HCT116 (cell line): ENCODE measurements around the gene EIF2S3. TPM values are rescaled to one million over a fixed set of nuclear protein-coding genes. Genes with fewer than 3 reads are reported as not detected.

Experiments used
- ATAC-seq: fragments of 200-7000 bp; cut with Tn5 transposase; 2 replicates; pipeline ENCODE4 v1.9.1; 2020; ENCODE audit warnings: mild to moderate bottlenecking, moderate library complexity
- BruUV-seq: library from RNA; stranded (reverse); fragments of 400-500 nt; replicated peaks from 2 replicates; lab custom pipeline; 2021; lab: Mats Ljungman, UMichigan
- CTCF ChIA-PET: fragments of 300-600 bp; sonication (Branson Sonifier 250); formaldehyde crosslinking; loops from one replicate; lab custom pipeline; 2021; ENCODE audit warnings: antibody characterized with exemption; lab: Charles Lee
- POLR2A ChIA-PET: fragments of 300-600, 350-600 bp; sonication (Branson Sonifier 250); formaldehyde crosslinking; loops from one replicate; lab custom pipeline; 2021; ENCODE audit warnings: antibody characterized with exemption; lab: Charles Lee
- RAD21 ChIA-PET, 2 experiments: fragments of 300-600 bp; sonication (Branson Sonifier 250); formaldehyde crosslinking; loops; one replicate each; lab custom pipeline; 2023; ENCODE audit warnings: low total read pairs in 2 of 2; ENCODE audit not compliant: uncharacterized antibody in 2 of 2, unreplicated experiment in 2 of 2, low non-redundant PET in 1 of 2; lab: Charles Lee
- DNase-seq: peaks from one replicate; pipeline ENCODE4 v3.0.0-alpha.2; 2010; ENCODE audit warnings: low read depth, low spot score
- H2AFZ ChIP-seq: fragments of 200-600 bp; shearing (Covaris generic), sonication (generic); 2 replicates; pipeline ENCODE4 v1.6.1; 2017; ENCODE audit warnings: low read depth, mixed run types, mixed read lengths, antibody characterized with exemption, low read length; ENCODE audit not compliant: poor library complexity, severe bottlenecking
- H3K27ac ChIP-seq: 2 replicates; pipeline ENCODE4 v1.5.1; 2012; ENCODE audit warnings: low read depth, low read length
- H3K27me3 ChIP-seq: fragments of 200-600 bp; sonication (generic); 2 replicates; pipeline ENCODE4 v1.6.1; 2016; ENCODE audit warnings: mixed run types, low read length, mixed read lengths; ENCODE audit not compliant: insufficient read depth
- H3K36me3 ChIP-seq, 2 experiments: fragments of 200-500 bp in 1 of 2; fragments of 200-600 bp in 1 of 2; sonication (Bioruptor generic) in 1 of 2; sonication (generic) in 1 of 2; 2 replicates each; pipeline versions ENCODE4 v1.5.1 to v1.6.1; 2014 to 2016; ENCODE audit warnings: low read length in 2 of 2, inconsistent platforms in 1 of 2, mixed read lengths in 1 of 2, mixed run types in 1 of 2; ENCODE audit not compliant: insufficient read depth in 2 of 2, control insufficient read depth in 1 of 2
- H3K4me1 ChIP-seq, 2 experiments: fragments of 200-600 bp in 1 of 2; sonication (generic) in 1 of 2; 2 replicates each; pipeline versions ENCODE4 v1.5.1 to v1.6.1; 2012 to 2017; ENCODE audit warnings: low read length in 2 of 2, inconsistent platforms in 1 of 2, mild to moderate bottlenecking in 1 of 2, mixed read lengths in 1 of 2, mixed run types in 1 of 2, moderate library complexity in 1 of 2; ENCODE audit not compliant: insufficient read depth in 2 of 2, control insufficient read depth in 1 of 2
- H3K4me2 ChIP-seq: fragments of 200-600 bp; sonication (generic); 2 replicates; pipeline ENCODE4 v1.6.1; 2017; ENCODE audit warnings: mixed run types, low read length, mixed read lengths
- H3K4me3 ChIP-seq, 2 experiments: fragments of 200-600 bp in 1 of 2; sonication (generic) in 1 of 2; replicated peaks in 1 of 2; 2 replicates each; pipeline ENCODE4 v1.5.1; 2011 to 2016; ENCODE audit warnings: low read length in 2 of 2, control low read depth in 1 of 2, low read depth in 1 of 2, mild to moderate bottlenecking in 1 of 2, mixed read lengths in 1 of 2, mixed run types in 1 of 2
- H3K79me2 ChIP-seq: fragments of 200-600 bp; sonication (generic); 2 replicates; pipeline ENCODE4 v1.6.1; 2017; ENCODE audit warnings: mild to moderate bottlenecking, mixed run types, low read length, moderate library complexity, mixed read lengths; ENCODE audit not compliant: insufficient read depth
- H3K9ac ChIP-seq: fragments of 200-600 bp; sonication (generic); 2 replicates; pipeline ENCODE4 v1.6.1; 2016; ENCODE audit warnings: low read length, mixed read lengths
- H3K9me2 ChIP-seq: fragments of 200-600 bp; sonication (generic), shearing (Covaris generic); 2 replicates; pipeline ENCODE4 v1.6.1; 2017; ENCODE audit warnings: mixed run types, mild to moderate bottlenecking, moderate library complexity; ENCODE audit not compliant: insufficient read depth
- H3K9me3 ChIP-seq, 2 experiments: fragments of 200-500 bp in 1 of 2; fragments of 200-600 bp in 1 of 2; sonication (Bioruptor generic) in 1 of 2; sonication (generic) in 1 of 2; 2 replicates each; pipeline ENCODE4 v1.6.1; 2014 to 2017; ENCODE audit warnings: low read length in 2 of 2, mixed read lengths in 2 of 2, inconsistent platforms in 1 of 2, low read depth in 1 of 2, mild to moderate bottlenecking in 1 of 2, mixed run types in 1 of 2, moderate library complexity in 1 of 2; ENCODE audit not compliant: control insufficient read depth in 1 of 2, insufficient read depth in 1 of 2
- H4K20me1 ChIP-seq: fragments of 200-600 bp; sonication (generic), shearing (Covaris generic); 2 replicates; pipeline ENCODE4 v1.6.1; 2017; ENCODE audit warnings: mixed run types, mild to moderate bottlenecking, moderate library complexity; ENCODE audit not compliant: insufficient read depth
- CBX3 ChIP-seq: IDR thresholded peaks from 2 replicates; pipeline ENCODE4 v1.6.1; 2012; ENCODE audit warnings: low read depth
- CTCF ChIP-seq, 3 experiments: fragments of 200-600 bp in 1 of 3; sonication (generic) in 1 of 3; IDR thresholded peaks in 2 of 3; conservative IDR thresholded peaks in 1 of 3; 2 replicates each; pipeline ENCODE4 v1.5.1; 2012 to 2017; ENCODE audit warnings: low read depth in 2 of 3, low read length in 2 of 3, antibody characterized with exemption in 1 of 3, borderline replicate concordance in 1 of 3, control low read depth in 1 of 3, mild to moderate bottlenecking in 1 of 3, mixed read lengths in 1 of 3, mixed run types in 1 of 3, moderate library complexity in 1 of 3; ENCODE audit not compliant: insufficient read depth in 1 of 3
- EZH2 ChIP-seq: fragments of 200-600 bp; sonication (generic); IDR thresholded peaks from 2 replicates; pipeline ENCODE4 v1.6.1; 2017; ENCODE audit warnings: antibody characterized with exemption, mixed run types
- EZH2phosphoT487 ChIP-seq: fragments of 200-600 bp; IDR thresholded peaks from 2 replicates; pipeline ENCODE4 v1.6.1; 2018; ENCODE audit warnings: antibody characterized with exemption, borderline replicate concordance
- FOSL1 ChIP-seq: IDR thresholded peaks from 2 replicates; pipeline ENCODE4 v1.6.1; 2012; ENCODE audit warnings: low read depth
- JUND ChIP-seq: IDR thresholded peaks from 2 replicates; pipeline ENCODE4 v1.6.1; 2012
- POLR2A ChIP-seq: IDR thresholded peaks from 2 replicates; pipeline ENCODE4 v1.7.0; 2011; ENCODE audit warnings: borderline replicate concordance; ENCODE audit not compliant: insufficient read depth, insufficient read length; ENCODE audit errors: extremely low read depth
- POLR2AphosphoS5 ChIP-seq: IDR thresholded peaks from 2 replicates; pipeline ENCODE4 v1.6.1; 2011; ENCODE audit warnings: mild to moderate bottlenecking, low read depth, low read length, moderate library complexity
- RAD21 ChIP-seq: IDR thresholded peaks from 2 replicates; pipeline ENCODE4 v1.6.1; 2012; ENCODE audit warnings: low read depth, mild to moderate bottlenecking
- YY1 ChIP-seq: IDR thresholded peaks from 2 replicates; pipeline ENCODE4 v1.6.1; 2011; ENCODE audit warnings: low read length, low read depth, moderate library complexity, mild to moderate bottlenecking; ENCODE audit not compliant: insufficient replicate concordance; ENCODE audit errors: extremely low read depth
- ZNF274 ChIP-seq: fragments of 200-500 bp; sonication (Bioruptor generic); IDR thresholded peaks from 2 replicates; pipeline ENCODE4 v1.6.1; 2014; ENCODE audit warnings: mild to moderate bottlenecking, low read depth, low read length, inconsistent platforms
- intact Hi-C: fragments of 100-400 bp; cut with micrococcal nuclease; formaldehyde crosslinking; loops from 2 replicates; pipeline ENCODE4 v1.10.0; 2022
- total RNA-seq: library from RNA; stranded (reverse); gene quantifications from one replicate; pipeline ENCODE4 v1.2.1, GENCODE V29; 2021; ENCODE audit not compliant: unreplicated experiment
- TF ChIP-seq, protein P1 (sequence below): IDR thresholded peaks from 2 replicates; pipeline ENCODE4 v1.6.1; 2011; ENCODE audit warnings: mild to moderate bottlenecking, low read length, moderate library complexity; ENCODE audit not compliant: insufficient replicate concordance; ENCODE audit errors: extremely low read depth
- TF ChIP-seq, protein P2 (sequence below): IDR thresholded peaks from 2 replicates; pipeline ENCODE4 v1.6.1; 2012
- TF ChIP-seq, protein P3 (sequence below): IDR thresholded peaks from 2 replicates; pipeline ENCODE4 v1.6.1; 2012

Gene EIF2S3
- total RNA-seq, 1 experiment from 2014 or later, result 273 TPM

DNA sequence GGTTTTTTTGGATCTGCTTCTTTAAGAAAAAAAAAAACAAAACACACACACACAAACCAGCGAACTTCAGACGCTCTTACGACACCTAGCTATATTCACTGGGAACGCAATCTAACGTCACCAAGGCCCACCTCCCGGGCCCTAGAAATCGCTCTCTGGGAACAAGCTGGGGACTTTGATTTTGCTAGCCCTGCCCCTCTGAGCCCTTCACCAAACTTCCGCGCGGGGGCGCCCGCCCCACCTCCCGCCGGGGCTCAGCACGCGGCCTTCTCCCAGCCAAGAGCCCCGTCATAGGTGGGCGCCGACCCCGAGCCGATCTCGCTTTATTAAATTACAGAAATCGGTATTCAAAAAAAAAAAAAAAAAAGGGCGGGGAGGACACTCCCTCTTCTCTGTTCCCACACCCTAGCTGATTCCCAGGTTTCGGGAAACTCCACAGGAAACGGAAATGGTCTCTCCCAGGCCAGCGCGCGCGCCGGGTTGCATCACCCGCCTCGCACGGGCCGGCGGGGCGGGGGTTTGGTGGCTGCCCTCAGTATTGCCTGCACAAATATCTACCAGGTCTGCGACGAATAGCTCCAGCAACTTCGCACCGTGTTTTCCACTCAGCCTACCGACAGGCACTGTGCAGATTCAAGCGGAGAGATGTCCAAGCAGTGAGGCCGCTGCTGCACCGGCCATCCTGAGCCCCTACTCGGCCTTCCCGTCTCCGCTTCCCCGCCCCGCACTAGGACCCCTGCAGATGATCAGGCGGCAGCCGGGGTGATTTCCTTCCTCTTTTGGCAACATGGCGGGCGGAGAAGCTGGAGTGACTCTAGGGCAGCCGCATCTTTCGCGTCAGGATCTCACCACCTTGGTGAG lies at the start of gene EIF2S3 (continued):
- TF ChIP-seq, protein P1, sequence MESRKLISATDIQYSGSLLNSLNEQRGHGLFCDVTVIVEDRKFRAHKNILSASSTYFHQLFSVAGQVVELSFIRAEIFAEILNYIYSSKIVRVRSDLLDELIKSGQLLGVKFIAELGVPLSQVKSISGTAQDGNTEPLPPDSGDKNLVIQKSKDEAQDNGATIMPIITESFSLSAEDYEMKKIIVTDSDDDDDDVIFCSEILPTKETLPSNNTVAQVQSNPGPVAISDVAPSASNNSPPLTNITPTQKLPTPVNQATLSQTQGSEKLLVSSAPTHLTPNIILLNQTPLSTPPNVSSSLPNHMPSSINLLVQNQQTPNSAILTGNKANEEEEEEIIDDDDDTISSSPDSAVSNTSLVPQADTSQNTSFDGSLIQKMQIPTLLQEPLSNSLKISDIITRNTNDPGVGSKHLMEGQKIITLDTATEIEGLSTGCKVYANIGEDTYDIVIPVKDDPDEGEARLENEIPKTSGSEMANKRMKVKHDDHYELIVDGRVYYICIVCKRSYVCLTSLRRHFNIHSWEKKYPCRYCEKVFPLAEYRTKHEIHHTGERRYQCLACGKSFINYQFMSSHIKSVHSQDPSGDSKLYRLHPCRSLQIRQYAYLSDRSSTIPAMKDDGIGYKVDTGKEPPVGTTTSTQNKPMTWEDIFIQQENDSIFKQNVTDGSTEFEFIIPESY, result no peak
- TF ChIP-seq YY1 (peak; percentile 91), POLR2A (peak; percentile 61)
- TF ChIP-seq, protein P2, sequence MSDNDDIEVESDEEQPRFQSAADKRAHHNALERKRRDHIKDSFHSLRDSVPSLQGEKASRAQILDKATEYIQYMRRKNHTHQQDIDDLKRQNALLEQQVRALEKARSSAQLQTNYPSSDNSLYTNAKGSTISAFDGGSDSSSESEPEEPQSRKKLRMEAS, result peak; percentile 89
- TF ChIP-seq, protein P3, sequence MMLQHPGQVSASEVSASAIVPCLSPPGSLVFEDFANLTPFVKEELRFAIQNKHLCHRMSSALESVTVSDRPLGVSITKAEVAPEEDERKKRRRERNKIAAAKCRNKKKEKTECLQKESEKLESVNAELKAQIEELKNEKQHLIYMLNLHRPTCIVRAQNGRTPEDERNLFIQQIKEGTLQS, result peak; percentile 88

GRCh38 chrX:24005028-24005427 lies 49.7 kb upstream of the EIF2S3 start:
- H3K4me2 ChIP-seq, result no peak overlapping the region
- ChIA-PET CTCF (no interaction called here), POLR2A (interaction anchor here (1.6 kb wide), 1 partner anchor 8 kb away, joined by 4 read pairs; no protein-coding TSS in a partner anchor), RAD21 (no interaction called here)
- no peak overlapping the region for H3K4me3 ChIP-seq
- peaks cover 0 to 7% of the 10 kb centered on the region in 2 experiments; a peak in 1 of 4 replicates for H3K36me3 ChIP-seq
- no peaks in the 10 kb centered on the region for H3K9me2 ChIP-seq
- H3K9ac ChIP-seq, result no peak overlapping the region
- ATAC-seq (no peak), DNase-seq (no peak)
- intact Hi-C loops, result no loop called here
- H4K20me1 ChIP-seq, result no peaks in the 10 kb centered on the region
- H3K4me1 ChIP-seq, result no peaks in the 10 kb centered on the region
- TSS peak; percentile 17 for BruUV-seq
- H2AFZ ChIP-seq, result no peak overlapping the region
- no peak overlapping the region for H3K27ac ChIP-seq
- H3K79me2 ChIP-seq, result peaks cover 37% of the 10 kb centered on the region
- no peaks in the 10 kb centered on the region for H3K27me3 ChIP-seq
- no peaks in the 10 kb centered on the region for H3K9me3 ChIP-seq
- TF ChIP-seq POLR2AphosphoS5 (no peak), RAD21 (no peak), FOSL1 (no peak), ZNF274 (no peak), JUND (no peak), EZH2phosphoT487 (no peak), EZH2 (no peak), CBX3 (no peak), YY1 (no peak), CTCF (IDR thresholded peaks at IDR 0.05 in 2 of 3, conservative IDR thresholded peaks at IDR 0.05 in 1 of 3; ENCODE audit: borderline replicate concordance in 1 of 3, insufficient read depth in 1 of 3, low read depth in 2 of 3, low read length in 2 of 3) (no peak)
- TF ChIP-seq, protein P2, result no peak
- TF ChIP-seq, protein P1, result no peak
